Activated naive CD8-positive, alpha-beta T cell treated with anti-CD3 and anti-CD28 coated beads, Interleukin-2, amount 50 U/mL, for 16 hours (primary cell): ENCODE results near the gene CUX1.

Experiments used
- DNase-seq: peaks from one replicate; pipeline ENCODE4 v3.0.0-alpha.2; 2020; ENCODE audit warnings: low read depth, low spot score

Gene CUX1, protein sequence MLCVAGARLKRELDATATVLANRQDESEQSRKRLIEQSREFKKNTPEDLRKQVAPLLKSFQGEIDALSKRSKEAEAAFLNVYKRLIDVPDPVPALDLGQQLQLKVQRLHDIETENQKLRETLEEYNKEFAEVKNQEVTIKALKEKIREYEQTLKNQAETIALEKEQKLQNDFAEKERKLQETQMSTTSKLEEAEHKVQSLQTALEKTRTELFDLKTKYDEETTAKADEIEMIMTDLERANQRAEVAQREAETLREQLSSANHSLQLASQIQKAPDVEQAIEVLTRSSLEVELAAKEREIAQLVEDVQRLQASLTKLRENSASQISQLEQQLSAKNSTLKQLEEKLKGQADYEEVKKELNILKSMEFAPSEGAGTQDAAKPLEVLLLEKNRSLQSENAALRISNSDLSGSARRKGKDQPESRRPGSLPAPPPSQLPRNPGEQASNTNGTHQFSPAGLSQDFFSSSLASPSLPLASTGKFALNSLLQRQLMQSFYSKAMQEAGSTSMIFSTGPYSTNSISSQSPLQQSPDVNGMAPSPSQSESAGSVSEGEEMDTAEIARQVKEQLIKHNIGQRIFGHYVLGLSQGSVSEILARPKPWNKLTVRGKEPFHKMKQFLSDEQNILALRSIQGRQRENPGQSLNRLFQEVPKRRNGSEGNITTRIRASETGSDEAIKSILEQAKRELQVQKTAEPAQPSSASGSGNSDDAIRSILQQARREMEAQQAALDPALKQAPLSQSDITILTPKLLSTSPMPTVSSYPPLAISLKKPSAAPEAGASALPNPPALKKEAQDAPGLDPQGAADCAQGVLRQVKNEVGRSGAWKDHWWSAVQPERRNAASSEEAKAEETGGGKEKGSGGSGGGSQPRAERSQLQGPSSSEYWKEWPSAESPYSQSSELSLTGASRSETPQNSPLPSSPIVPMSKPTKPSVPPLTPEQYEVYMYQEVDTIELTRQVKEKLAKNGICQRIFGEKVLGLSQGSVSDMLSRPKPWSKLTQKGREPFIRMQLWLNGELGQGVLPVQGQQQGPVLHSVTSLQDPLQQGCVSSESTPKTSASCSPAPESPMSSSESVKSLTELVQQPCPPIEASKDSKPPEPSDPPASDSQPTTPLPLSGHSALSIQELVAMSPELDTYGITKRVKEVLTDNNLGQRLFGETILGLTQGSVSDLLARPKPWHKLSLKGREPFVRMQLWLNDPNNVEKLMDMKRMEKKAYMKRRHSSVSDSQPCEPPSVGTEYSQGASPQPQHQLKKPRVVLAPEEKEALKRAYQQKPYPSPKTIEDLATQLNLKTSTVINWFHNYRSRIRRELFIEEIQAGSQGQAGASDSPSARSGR (N-terminal part only)

DNA sequence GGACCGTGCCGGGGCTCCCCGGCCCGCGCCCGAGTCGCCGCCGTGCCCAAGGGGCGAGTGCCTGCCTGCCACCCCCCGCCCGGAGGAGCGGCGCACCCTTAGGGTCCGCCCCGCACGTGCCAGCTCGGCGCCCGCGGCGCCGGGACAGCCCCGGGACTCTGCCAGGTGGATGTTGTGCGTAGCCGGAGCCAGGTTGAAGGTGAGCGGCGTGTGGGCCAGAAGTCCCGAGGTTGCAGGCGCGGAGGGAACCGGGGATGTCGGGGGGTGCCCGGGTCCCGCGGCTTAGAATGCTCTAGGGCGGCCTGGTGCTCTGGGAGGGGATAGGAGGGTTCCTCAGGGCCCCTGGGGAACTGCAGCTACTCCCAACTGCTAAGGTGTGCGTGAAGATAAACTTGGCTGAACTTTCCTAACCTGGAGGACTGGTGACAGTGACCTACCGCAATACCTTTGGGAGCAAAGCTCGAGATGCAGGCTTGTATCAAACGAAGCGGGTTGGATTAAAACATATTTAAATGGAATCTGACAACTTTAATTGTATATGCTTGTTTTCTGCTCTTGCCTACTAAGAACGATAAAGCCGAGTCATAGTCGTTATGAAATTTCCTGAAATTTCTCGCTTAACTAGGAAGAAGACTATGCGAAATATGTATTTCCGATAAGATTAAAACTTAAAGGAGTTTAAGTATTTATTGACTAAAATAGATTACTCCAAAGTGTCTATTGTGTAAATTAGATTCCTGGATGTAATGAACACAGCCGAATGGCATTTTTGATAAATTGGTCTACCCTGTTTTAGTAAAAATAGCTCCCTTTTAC, at the start of gene CUX1:
Gene CUX1 (plus strand): TSS at position 156 of the 816 bp plus-strand sequence. CDS start 14 bp downstream, at position 170.
- no peak for DNase-seq

DNA sequence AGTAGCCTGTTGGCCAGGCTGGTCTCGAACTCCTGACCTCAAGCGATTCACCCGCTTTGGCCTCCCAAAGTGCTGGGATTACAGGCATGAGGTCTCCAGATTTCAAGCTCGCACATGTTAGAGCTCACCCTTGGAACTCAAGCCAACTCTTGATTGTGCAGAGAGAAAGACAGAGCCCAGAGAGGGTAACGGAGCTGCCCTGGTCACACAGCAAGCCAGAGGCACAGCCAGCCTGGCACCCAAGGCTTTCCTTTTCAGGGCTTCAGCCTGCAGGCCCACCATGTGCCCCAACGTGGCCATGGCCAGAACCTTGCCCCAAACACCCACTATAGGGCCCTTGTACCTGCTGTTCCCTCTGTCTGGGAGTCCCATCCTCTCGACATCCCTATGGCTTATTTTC, 49.1 kb upstream of the CUX1 start:
- no peak for DNase-seq

DNA sequence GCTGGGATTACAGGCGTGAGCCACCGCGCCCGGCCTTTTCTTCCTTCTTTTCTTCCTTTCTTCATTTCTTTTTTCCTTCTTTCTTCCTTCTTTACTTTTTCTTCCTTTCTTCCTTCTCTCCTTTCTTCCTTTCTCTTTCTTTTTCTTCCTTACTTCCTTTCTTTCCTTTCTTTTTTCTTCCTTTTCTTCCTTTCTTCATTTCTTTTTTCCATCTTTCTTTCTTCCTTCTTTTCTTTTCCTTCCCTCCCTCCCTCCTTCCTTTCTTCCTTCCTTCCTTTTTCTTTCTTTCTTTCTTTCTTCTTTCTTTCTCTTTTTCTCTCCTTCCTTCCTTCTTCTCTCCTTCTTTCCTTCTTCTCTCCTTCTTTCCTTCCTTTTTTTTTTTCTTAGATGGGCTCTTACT, 47.0 kb upstream of the CUX1 start:
- DNase-seq = no peak

DNA sequence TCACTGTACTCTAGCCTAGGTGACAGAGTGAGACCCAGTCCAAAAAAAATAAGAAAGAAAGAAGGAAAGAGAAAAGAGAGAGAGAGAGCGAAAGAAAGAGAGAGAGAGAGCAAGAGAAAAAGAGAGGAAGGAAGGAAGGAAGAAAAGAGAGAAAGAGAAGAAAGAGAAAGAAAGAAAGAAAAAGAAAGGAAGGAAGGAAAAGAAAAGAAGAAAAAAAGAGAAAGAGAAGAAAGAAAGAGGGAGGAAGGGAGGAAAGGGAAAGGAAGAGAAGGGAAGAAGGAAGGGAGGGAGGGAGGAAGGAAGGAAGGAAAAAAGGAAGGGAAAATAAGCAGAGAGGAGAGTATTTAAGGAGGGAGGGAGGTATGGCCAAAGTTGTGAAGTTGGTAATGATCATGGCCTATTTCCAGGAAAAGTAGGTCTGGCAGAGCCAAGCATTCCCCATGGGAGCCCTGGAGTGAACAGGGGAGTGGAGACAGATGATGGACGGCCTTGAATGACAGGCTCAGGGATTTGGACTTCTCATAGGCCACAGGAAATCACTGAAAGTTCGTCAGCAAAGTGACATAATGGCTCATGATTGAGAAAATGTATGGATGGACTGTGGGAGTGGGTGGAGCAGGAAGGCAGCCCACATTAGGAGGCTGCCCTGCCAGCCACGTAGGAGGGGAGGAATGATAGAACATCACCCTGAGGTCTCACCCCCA, 44.8 kb upstream of the CUX1 start:
- DNase-seq = no peak

DNA sequence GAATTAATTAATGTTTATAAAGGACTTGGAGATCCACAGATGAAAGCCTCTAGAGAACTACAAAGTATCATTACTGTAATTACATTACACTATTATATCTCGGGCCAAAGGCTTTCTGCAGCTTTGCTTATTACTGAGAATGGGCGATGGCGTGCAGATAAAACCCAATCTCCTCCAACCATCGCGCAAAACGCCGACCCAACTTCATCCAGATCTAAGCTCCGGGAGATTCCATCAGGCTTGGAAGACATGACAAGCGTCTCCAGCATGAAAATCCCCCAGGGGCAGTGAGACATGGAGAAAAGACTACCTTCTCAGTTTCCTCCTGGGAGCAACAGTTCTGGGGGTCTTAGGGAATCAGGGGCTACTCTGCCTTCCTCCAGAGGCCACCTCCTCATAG, 42.2 kb upstream of the CUX1 start:
- no peak for DNase-seq

DNA sequence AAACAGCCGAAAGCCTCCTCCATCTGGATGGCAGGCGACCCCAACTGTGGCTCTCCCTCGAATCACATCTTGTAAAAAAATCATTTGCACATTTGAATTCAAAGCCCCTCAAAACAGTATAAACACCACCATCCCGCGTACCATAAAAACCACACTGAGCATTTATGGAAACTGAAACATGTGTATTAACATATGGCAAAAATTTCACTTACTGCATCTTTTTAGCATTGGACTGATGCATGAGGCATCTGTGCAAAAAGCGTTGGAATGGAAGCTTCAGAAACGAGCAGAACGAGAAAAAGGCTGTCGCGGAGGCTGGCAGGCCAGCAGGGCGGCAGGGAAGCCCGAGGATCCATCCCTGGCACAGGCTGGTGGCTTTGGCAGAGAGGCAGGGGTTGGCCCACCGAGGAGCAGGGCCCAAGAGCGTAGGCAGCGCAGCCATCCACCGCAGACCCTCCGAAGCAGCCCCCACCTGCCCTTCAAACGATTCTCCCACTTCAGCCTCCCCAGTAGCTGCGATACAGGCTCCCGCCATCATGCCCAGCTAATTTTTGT, 39.3 kb upstream of the CUX1 start:
- no peak for DNase-seq

DNA sequence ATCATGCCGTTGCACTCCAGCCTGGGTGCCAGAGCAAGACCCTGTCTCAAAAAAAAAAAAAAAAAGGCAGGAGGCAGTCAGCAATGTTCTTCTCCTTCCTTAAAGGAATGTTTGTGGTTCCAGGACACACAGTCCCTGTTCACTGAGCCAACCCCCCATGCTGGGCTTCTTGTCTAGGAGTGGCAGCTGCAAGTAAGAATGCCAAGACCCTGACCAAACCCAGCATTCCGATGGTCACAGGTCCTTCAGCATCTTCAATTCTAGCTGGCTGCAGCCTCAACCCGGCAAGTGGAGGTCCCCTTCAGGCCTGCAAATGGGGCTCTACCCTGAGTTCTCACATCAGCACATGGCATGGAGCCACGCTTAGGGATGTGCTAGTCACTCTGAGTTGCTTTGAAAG, 38.2 kb upstream of the CUX1 start:
- no peak for DNase-seq

DNA sequence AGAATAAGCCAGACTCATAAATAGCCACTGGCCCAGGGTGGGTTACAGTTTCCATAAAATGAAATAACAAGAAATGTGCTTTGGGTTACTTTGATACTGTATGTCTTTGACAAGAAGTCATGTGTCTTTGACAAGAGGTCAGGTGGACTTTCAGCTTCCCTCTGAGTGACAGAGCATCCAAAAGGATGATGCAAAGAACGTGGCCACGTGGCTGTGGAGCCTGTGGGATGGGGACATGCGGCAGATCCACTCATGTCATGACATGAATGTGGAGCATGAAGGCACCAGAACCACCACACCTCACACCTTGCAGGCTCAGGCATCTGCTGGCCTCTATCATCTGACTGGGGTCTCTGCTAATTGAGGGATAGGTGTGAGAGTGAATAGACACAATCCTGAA, 37.1 kb upstream of the CUX1 start:
- no peak for DNase-seq

DNA sequence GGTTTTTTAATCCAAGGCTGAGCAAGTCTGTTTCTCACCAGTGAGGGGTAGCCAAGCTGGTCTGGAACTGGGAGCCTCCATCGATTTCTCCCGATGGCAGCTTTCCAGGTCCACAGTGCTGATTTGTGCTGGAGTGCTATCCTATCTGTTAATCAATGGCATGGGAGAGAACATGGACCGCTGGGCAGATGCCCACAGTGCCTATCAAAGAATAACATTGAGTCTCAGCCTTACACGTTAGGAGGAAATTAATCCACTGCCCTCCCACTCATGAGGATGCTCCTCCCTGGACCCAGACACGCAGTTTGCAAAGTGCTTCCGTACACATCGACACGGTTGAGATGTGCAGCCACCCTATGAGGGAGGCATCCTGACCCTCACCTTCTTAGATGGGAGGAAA, 36.0 kb upstream of the CUX1 start:
- no peak for DNase-seq

DNA sequence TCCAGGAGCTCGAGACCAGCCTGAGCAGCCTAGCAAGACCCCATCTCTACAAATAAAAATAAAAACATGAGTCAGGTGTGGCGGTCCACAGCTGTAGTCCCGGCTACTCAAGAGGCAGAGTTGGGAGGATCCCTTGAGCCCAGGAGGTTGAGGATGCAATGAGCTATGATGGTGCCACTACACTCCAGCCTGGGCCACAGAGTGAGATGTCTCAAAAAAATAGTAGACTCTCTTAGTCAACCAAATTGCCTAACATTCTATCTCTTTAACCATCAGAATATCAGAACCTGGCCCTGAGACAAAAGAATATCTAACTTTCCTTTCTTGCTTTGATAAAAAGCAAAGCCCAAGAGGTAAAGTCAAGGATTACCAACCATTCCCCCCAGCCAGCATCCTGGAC, 35.0 kb upstream of the CUX1 start:
- no peak for DNase-seq

DNA sequence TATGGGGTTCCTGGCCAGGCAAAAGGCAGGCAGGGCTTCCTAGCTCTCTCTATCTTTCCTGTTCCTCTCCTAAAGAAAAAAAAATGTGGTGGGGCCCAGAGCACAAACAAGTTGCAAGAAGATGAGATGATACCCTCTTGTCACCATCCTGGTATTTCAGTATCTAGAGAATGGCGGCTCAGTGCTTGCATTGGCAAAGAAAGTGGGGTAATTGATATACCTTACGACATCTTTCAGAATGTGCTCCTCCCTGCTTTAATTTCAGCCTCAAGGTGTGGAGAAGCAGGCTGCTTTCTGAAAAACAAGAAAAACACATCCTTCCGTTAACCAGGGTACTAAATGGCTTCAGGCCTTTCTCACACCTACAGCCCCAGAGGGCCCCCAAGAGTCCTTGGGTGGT, 34.5 kb upstream of the CUX1 start:
- no peak for DNase-seq

DNA sequence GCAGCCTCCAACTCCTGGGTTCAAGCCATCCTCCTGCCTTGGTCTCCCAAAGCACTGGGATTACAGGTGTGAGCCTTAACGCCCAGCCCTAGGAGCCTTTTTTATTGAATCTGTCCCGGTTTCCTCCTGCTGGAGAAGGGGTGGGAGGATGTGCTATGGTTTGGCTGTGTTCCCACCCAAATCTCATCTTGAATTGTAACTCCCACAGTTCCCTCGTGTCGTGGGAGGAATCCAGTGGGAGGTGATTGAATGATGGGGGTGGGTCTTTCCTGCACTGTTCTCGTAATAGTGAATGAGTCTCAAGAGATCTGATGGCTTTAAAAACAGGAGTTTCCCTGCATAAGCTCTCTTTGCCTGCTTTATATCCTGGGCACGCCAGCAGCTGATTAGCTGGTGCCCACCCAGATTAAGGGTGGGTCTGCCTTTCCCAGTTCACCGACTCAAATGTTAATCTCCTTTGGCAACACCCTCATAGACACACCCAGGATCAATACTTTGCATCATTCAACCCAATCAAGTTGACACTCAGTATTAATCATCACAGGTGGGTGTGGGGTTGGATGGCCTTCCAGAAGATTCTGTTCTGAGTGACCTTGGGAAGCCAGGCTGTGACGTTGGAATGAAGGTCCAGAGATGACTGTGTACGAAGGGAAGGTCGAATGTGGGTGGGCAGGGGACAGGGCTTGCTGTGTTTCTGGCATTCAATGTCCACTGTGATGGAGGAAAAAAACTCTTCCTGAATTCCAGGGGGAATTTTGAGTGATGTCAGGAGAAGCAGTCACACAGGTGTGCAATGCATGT, 33.8 kb upstream of the CUX1 start:
- DNase-seq = no peak

DNA sequence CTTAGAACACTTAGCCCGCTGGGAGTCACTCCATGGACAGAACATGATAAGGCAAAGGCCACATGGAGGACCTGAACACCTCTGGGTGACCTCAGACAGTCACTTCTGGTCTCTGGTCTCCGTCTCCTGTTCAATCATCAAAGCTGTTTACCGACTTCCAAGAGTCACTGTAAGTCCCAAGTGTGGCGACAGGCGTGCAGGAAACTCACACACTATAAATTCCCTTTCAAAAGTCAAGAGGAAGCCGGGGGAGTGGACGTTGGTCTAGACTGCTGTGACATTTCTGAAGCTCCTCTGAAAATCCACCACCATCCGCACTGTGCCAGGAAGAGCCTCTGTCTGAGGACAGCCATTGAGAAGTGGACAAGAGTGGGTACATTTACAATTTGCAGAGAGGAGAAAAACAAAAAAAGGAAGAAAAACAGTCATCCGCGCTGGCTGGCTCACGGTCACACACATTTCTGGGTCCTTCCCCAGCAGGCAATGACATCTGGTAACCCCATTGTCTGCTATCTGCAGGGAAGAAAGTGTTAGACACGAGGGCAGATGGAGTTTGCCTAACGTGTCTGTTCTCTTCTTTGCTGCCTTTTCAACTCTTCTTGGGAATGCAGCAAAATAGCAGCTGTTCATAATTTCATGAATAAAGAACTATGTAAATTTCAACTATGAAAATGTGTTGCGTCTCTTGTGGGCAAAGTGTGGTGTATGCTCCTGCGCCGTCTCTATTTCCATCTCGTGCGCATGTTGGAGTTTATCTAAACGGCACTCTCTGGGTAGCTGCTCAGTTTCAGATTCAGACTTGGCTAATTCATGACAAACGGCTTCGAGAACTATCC, 32.9 kb upstream of the CUX1 start:
- DNase-seq = no peak

DNA sequence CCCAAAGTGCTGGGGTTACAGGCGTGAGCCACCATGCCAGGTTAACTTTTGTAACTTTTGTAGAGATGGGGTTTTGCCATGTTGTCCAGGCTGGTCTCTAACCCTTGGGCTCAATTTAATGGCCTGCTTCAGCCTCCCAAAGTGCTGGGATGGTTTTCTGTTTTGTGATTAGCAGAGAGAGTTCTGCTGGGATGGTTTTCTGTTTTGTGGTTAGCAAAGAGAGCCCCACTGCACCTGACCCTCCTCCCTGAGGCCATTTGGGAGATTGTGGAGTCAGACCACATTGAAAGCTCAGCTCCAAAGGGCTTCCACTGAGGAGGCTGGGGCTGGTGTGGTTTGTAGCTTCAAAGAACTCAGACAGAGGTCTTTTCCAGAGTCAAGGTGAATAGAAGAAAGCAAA, 29.6 kb upstream of the CUX1 start:
- DNase-seq = no peak

DNA sequence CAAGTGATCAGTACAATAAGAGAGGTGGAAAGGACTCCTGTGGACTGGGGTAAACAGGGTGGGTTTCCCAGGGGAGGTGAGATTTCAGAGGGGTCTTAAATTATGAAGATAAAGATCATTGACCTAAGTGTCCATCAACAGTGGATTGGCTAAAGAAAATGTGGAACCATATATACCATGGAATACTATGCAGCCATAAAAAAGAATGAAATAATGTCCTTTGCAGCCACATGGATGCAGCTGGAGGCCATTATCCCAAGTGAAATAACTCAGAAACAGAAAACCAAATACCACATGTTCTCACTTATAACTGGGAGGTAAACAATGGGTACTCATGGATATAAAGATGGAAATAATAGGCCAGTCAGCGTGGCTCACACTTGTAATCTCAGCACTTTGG, 28.9 kb upstream of the CUX1 start:
- DNase-seq = no peak

DNA sequence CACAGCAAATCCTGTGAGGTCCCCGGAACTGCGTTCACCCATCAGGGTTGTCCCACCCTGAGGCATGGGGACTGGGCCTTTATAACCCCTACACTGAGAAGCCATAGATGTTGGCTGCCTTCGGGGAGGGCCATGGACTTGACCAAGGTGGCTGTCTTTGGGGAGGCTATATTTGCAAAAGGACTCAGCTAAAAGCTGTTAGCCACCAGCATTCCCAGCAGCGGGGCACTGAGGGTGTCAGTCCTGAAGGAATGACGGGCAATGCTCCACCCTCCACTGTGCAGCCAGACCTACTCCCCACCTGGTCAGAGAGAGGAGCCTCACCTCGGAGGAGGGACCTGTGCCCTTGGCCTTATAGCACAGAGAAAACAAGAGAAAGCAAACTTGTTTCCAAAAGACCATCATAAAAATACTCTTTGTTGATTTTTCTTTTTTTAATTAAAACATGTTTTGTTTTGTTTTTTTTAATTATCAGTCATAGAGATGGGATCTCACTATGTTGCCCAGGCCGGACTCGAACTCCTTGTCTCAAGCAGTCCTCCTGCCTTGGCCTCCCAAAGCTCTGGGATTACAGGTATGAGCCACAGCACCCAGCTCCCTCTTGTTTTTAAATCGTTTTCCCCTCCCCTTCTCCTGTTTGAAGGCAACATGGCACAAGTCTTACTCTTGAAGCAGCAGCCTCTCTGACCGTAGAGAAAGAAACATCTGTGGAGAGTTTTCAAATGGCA, 26.7 kb upstream of the CUX1 start:
- DNase-seq = no peak

DNA sequence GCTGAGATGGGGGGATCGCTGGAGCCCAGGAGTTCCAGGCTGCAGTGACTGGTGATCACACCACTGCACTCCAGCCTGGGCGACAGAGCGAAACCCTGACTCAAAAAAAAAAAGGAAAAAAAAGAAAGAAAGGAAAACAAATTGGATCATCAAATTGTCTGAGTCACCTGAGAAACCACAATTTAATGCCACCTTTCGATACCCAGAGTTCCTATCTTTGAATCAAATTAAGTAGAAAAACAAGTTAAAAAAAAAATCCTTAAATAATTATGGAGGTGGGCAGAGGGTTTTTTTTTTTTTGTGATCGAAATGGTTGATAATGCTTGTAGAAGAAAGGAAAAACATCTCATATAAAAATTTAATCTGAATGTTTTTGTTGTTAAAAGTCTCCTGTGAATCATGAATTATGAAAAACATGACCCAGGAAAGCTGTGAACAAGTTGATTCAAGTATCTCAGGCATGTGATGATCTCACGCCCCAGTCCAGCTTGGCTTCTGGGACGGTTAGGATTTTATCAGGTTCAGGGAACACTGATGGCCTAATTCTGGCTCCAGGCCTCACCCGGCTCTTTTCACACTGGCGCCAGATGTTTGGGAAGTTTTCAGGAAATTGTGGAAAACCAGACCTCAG, 25.3 kb upstream of the CUX1 start:
- DNase-seq = no peak
